H1 (cell line): ENCODE results near the gene COL27A1. TPM values are rescaled to one million over a fixed set of nuclear protein-coding genes. Genes with fewer than 3 reads are reported as not detected.
"Not testable (repeated sequence)": the region's sequence is repeated elsewhere in the genome, so short reads cannot be mapped to it uniquely, and the experiment has no call there.

Experiments used
- CTCF ChIA-PET: fragments of 300-600 bp; sonication (Branson Sonifier 250); formaldehyde crosslinking; loops from one replicate; lab custom pipeline; 2021; ENCODE audit not compliant: partially characterized antibody; lab: Charles Lee
- POLR2A ChIA-PET: fragments of 300-600 bp; sonication (Branson Sonifier 250); formaldehyde crosslinking; loops from one replicate; lab custom pipeline; 2021; ENCODE audit warnings: inconsistent platforms; ENCODE audit not compliant: partially characterized antibody; lab: Charles Lee
- DNase-seq, 2 experiments: peaks; one replicate each; pipeline versions ENCODE4 v3.0.0 to v3.0.0-alpha.2; 2010 to 2022; ENCODE audit warnings: low spot score in 2 of 2, low read depth in 1 of 2, mixed read lengths in 1 of 2
- FAIRE-seq: peaks from 2 replicates; lab custom pipeline; 2011; peaks lifted over from hg19 to GRCh38; lab: Jason Lieb, UNC
- H2AFZ ChIP-seq: 2 replicates; pipeline ENCODE4 v1.8.1; 2012; ENCODE audit warnings: low read length, inconsistent platforms
- H2AK5ac ChIP-seq: 2 replicates; pipeline ENCODE4 v1.6.1; 2013; ENCODE audit warnings: low read depth, low read length
- H2BK120ac ChIP-seq: replicated peaks from 2 replicates; pipeline ENCODE3; 2013; ENCODE audit warnings: low read depth, low read length, inconsistent platforms
- H2BK12ac ChIP-seq: 2 replicates; pipeline ENCODE4 v1.6.1; 2013; ENCODE audit warnings: low read depth, low read length
- H2BK15ac ChIP-seq: 2 replicates; pipeline ENCODE4 v1.6.1; 2013; ENCODE audit warnings: low read length
- H2BK20ac ChIP-seq: 2 replicates; pipeline ENCODE4 v1.6.1; 2013; ENCODE audit warnings: low read length
- H2BK5ac ChIP-seq: 2 replicates; pipeline ENCODE4 v1.6.1; 2013; ENCODE audit warnings: low read depth, low read length
- H3K14ac ChIP-seq: 2 replicates; pipeline ENCODE4 v1.6.1; 2013; ENCODE audit warnings: inconsistent platforms; ENCODE audit not compliant: insufficient read length
- H3K18ac ChIP-seq: 2 replicates; pipeline ENCODE4 v1.6.1; 2013; ENCODE audit warnings: low read length; ENCODE audit errors: extremely low read depth
- H3K23ac ChIP-seq: 2 replicates; pipeline ENCODE4 v1.6.1; 2013; ENCODE audit warnings: inconsistent platforms; ENCODE audit not compliant: insufficient read length
- H3K23me2 ChIP-seq: 2 replicates; pipeline ENCODE4 v1.6.1; 2013; ENCODE audit warnings: low read depth, low read length
- H3K27ac ChIP-seq: 2 replicates; pipeline ENCODE4 v1.6.1; 2011; ENCODE audit warnings: low read depth, low read length, inconsistent platforms
- H3K27me3 ChIP-seq, 4 experiments: replicated peaks in 1 of 4; 1 replicate in 1 of 4; 2 replicates in 3 of 4; pipeline versions ENCODE4 v1.6.1 to v1.8.1; 2011 to 2013; ENCODE audit warnings: low read length in 3 of 4, mild to moderate bottlenecking in 3 of 4, inconsistent platforms in 2 of 4, mixed read lengths in 2 of 4, moderate library complexity in 1 of 4; ENCODE audit not compliant: control insufficient read depth in 3 of 4, insufficient read depth in 3 of 4; ENCODE audit errors: extremely low read depth in 1 of 4
- H3K36me3 ChIP-seq, 4 experiments: 2 replicates each; pipeline versions ENCODE4 v1.6.1 to v1.8.1; 2011 to 2013; ENCODE audit warnings: mild to moderate bottlenecking in 4 of 4, low read length in 3 of 4, moderate library complexity in 2 of 4, control low read depth in 1 of 4, inconsistent platforms in 1 of 4; ENCODE audit not compliant: insufficient read depth in 4 of 4, control insufficient read depth in 2 of 4
- H3K4ac ChIP-seq: replicated peaks from 2 replicates; pipeline ENCODE3; 2013; ENCODE audit warnings: low read length, low read depth, mixed read lengths, inconsistent platforms; ENCODE audit not compliant: insufficient read length
- H3K4me1 ChIP-seq, 4 experiments: replicated peaks in 1 of 4; 1 replicate in 1 of 4; 2 replicates in 3 of 4; pipeline versions ENCODE4 v1.6.1 to v1.8.1; 2011 to 2013; ENCODE audit warnings: low read length in 3 of 4, inconsistent platforms in 2 of 4, mixed read lengths in 1 of 4; ENCODE audit not compliant: insufficient read depth in 4 of 4, control insufficient read depth in 3 of 4
- H3K4me2 ChIP-seq, 2 experiments: 2 replicates each; pipeline versions ENCODE4 v1.6.1 to v1.8.1; 2011 to 2013; ENCODE audit warnings: low read depth in 2 of 2, low read length in 2 of 2, control low read depth in 1 of 2, inconsistent platforms in 1 of 2, mild to moderate bottlenecking in 1 of 2; ENCODE audit not compliant: insufficient read depth in 1 of 2
- H3K4me3 ChIP-seq, 4 experiments: fragments of 200-600, 300-600 bp in 1 of 4; sonication (generic), shearing (Covaris generic), sonication (Bioruptor Twin) in 1 of 4; 2 replicates each; pipeline versions ENCODE4 v1.5.1 to v1.8.1; 2011 to 2016; ENCODE audit warnings: low read length in 4 of 4, low read depth in 3 of 4, control low read depth in 2 of 4, inconsistent platforms in 2 of 4, mild to moderate bottlenecking in 2 of 4, mixed read lengths in 1 of 4, moderate library complexity in 1 of 4; ENCODE audit not compliant: insufficient read depth in 2 of 4; ENCODE audit errors: extremely low read depth in 1 of 4
- H3K56ac ChIP-seq: replicated peaks from 2 replicates; pipeline ENCODE3; 2013; ENCODE audit warnings: low read depth, mild to moderate bottlenecking, mixed read lengths, low read length, inconsistent platforms; ENCODE audit not compliant: insufficient read length
- H3K79me1 ChIP-seq: 2 replicates; pipeline ENCODE4 v1.6.1; 2013; ENCODE audit warnings: low read depth, low read length, control low read depth
- H3K79me2 ChIP-seq, 2 experiments: 2 replicates each; pipeline versions ENCODE4 v1.6.1 to v1.8.1; 2012 to 2013; ENCODE audit warnings: low read length in 2 of 2, mild to moderate bottlenecking in 2 of 2, inconsistent platforms in 1 of 2; ENCODE audit not compliant: insufficient read depth in 2 of 2, control insufficient read depth in 1 of 2
- H3K9ac ChIP-seq, 4 experiments: replicated peaks in 1 of 4; 1 replicate in 1 of 4; 2 replicates in 3 of 4; pipeline versions ENCODE4 v1.6.1 to v1.8.1; 2011 to 2013; ENCODE audit warnings: low read depth in 3 of 4, low read length in 3 of 4, control low read depth in 2 of 4, mild to moderate bottlenecking in 2 of 4, moderate library complexity in 2 of 4, inconsistent platforms in 1 of 4; ENCODE audit errors: extremely low read depth in 1 of 4
- H3K9me3 ChIP-seq, 2 experiments: 2 replicates each; pipeline versions ENCODE4 v1.6.1 to v1.8.1; 2012 to 2013; ENCODE audit warnings: mild to moderate bottlenecking in 2 of 2, moderate library complexity in 2 of 2, control low read depth in 1 of 2, inconsistent platforms in 1 of 2, low read depth in 1 of 2, low read length in 1 of 2, mixed read lengths in 1 of 2; ENCODE audit not compliant: insufficient read depth in 2 of 2
- H4K20me1 ChIP-seq, 2 experiments: replicated peaks in 1 of 2; 2 replicates each; pipeline versions ENCODE3 to v1.8.1; 2011 to 2013; ENCODE audit warnings: inconsistent platforms in 2 of 2, low read length in 2 of 2, mild to moderate bottlenecking in 1 of 2; ENCODE audit not compliant: insufficient read depth in 2 of 2, control insufficient read depth in 1 of 2
- H4K5ac ChIP-seq: 2 replicates; pipeline ENCODE4 v1.6.1; 2013; ENCODE audit warnings: low read length, low read depth, mixed read lengths, inconsistent platforms; ENCODE audit not compliant: insufficient read length
- H4K8ac ChIP-seq: 2 replicates; pipeline ENCODE4 v1.8.0; 2013; ENCODE audit warnings: mild to moderate bottlenecking, moderate library complexity, low read length, inconsistent platforms; ENCODE audit not compliant: insufficient read depth; ENCODE audit errors: extremely low read depth
- H4K91ac ChIP-seq: replicated peaks from 2 replicates; pipeline ENCODE3; 2013; ENCODE audit warnings: low read length, mixed read lengths, inconsistent platforms; ENCODE audit not compliant: insufficient read length
- WGBS, 2 experiments: shearing (Covaris generic) in 1 of 2; methylation state at CpG; one replicate each; pipeline versions ENCODE4 v1.1.6 to v1.1.7; 2013 to 2015; ENCODE audit warnings: low lambda C conversion rate in 2 of 2, mixed read lengths in 2 of 2, inconsistent platforms in 1 of 2, low coverage in 1 of 2, missing lambda C conversion rate in 1 of 2; ENCODE audit not compliant: insufficient replicate concordance in 2 of 2, insufficient coverage in 1 of 2, insufficient read length in 1 of 2; ENCODE audit errors: extremely low coverage in 1 of 2, missing lambda C conversion rate in 1 of 2; 5-methylcytosine and 5-hydroxymethylcytosine counted together
- polyA plus RNA-seq, 7 experiments: library from polyadenylated mRNA; depleted of rRNA in 3 of 7; stranded (reverse) in 5 of 7; unstranded in 2 of 7; fragments of >200 nt in 5 of 7; fragments of 200-250 nt in 2 of 7; gene quantifications; 1 replicate in 5 of 7; 2 replicates in 1 of 7; 4 replicates in 1 of 7; pipeline versions ENCODE4 v1.2.1 to v1.2.3, GENCODE V29; 2011 to 2013; ENCODE audit warnings: missing spikeins in 2 of 7, mixed read lengths in 2 of 7
- total RNA-seq: library from RNA; stranded (reverse); fragmentation: NEBNext Ultra II Directional; extraction: Animal tissue kit (Norgen Biotek cat#: 25700); gene quantifications from 2 replicates; pipeline ENCODE4 v1.2.1, GENCODE V29; 2021

Gene COL27A1
- total and polyA plus RNA-seq, 2 of the 8 experiments (the other 6 are each of a cell fraction or from before 2014, with no cell fraction given) = 15.1 to 22.8 TPM

DNA sequence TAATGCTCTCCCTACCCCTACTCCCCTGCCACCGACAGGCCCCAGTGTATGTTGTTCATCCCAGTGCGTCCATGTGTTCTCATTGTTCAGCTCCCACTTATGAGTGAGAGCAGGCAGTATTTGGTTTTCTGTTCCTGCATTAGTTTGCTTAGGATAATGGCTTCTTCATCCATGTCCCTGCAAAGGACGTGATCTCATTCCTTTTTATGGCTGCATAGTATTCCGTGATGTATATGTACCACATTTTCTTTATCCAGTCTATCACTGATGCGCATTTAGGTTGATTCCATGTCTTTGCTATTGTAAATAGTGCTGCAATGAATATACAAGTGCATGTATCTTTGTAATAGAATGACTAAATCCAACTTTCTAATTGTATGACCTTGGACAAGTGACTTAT is 36.1 kb downstream of the COL27A1 start:
- H3K4ac ChIP-seq, FAIRE-seq, H3K36me3 ChIP-seq: not testable (repeated sequence)

More for the DNA sequence above, 36.1 kb downstream of the COL27A1 start:
- H3K79me2 ChIP-seq, H4K20me1 ChIP-seq, H3K9me3 ChIP-seq, H3K4me1 ChIP-seq, H3K4me3 ChIP-seq, H3K23ac ChIP-seq, DNase-seq, H2BK120ac ChIP-seq, H3K4me2 ChIP-seq, H3K79me1 ChIP-seq, H4K5ac ChIP-seq, H4K8ac ChIP-seq, H4K91ac ChIP-seq, H3K23me2 ChIP-seq, H2AK5ac ChIP-seq, H2BK15ac ChIP-seq, H3K27me3 ChIP-seq, POLR2A ChIA-PET, H2BK12ac ChIP-seq, H3K9ac ChIP-seq, H3K27ac ChIP-seq, H3K56ac ChIP-seq, H2AFZ ChIP-seq, H2BK20ac ChIP-seq, H2BK5ac ChIP-seq, H3K18ac ChIP-seq, H3K14ac ChIP-seq: not testable (repeated sequence)
- CTCF ChIA-PET = interaction anchor here (0.7 to 2.2 kb wide), 4 partner anchors 36 to 108 kb away, joined by 4 to 8 read pairs (median 6); partner anchors contain the start of gene COL27A1
- WGBS, 2 experiments = 91% methylated on average over 5 of the region's 5 CpGs; no CpG with 5 or more reads in 1 of the 2 experiments
